Raji (cell line): ENCODE measurements around the gene CFAP65.

Experiments
- POLR2A ChIP-seq: IDR thresholded peaks from 2 replicates; pipeline ENCODE4 v1.6.1; 2011; ENCODE audit warnings: low read depth, low read length, control low read depth; ENCODE audit not compliant: insufficient read depth

CFAP65 gene

GRCh38 chr2:218982586-218983262, 58.6 kb downstream of the CFAP65 start:
- no peak for TF ChIP-seq POLR2A

DNA sequence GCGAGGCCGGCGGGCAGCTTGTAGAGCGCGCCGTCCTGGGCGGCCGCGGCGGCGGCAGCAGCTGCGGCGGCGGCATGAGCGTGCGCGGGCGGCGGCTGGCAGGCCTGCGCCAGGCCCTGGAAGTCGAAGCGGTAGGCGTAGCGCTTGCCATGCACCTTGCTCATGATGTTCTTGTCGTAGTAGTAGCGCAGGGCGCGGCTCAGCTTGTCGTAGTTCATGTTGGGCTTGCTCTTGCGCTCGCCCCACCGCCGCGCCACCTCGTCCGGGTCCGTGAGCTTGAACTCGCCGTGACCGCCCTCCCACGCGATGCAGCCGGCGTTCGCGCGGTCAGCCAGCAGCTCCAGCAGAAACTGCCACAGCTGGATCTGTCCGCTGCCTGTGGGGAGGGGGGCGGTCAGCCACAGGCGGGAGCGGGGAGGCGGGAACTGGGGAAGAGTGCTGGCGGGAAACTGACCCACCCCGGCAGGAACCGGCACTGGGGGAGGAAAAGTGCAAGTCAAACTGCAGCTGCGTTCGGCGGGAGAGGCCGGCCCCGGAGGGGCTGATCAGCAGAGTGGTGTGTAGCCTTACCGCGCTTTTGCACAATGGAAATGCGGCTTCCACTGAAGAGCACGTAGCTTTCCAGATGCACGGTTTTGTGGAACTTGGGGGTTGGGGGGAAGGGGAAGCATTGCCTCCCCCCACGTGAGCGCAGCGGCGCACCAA, 59.3 kb downstream of the CFAP65 start:
- TF ChIP-seq POLR2A: no peak

- no peak for TF ChIP-seq POLR2A
These were observed 59.9 kb downstream of the CFAP65 start for GRCh38 chr2:218981390-218981880.

DNA sequence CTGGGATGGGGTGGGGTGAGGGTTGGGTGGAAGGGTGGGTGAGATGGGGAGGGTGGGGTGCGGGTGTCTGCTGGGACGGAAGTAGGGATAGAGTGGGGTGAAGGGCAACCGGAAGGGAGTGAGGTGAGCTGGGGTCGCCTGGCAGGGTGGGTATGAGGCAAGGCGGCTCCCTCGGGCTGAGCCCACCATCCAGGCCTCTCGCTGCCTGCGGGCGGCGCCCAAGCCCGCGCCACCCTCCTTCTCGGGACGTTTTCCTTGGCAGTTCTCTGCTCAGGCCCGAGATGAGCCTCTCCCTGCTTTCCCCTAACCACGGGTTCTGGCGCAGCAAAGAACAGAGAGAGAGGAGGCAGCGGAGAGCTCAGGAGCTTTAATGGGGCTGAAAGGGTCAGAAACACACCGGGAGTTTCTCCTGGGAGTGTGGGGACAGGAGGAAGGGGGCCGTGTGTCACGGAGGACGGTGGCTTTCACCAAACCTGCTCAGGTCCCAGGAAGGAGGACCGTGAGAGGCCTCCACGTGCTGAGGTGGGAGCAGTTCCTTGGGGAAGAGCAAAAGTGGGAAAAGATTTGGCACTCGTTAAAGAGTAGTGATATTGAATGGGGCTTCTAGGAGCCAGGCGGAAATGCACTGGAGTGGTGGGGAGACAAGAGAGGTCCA, 60.5 kb downstream of the CFAP65 start:
- no peak for TF ChIP-seq POLR2A

- TF ChIP-seq POLR2A: no peak
These were observed 61.2 kb downstream of the CFAP65 start for GRCh38 chr2:218979846-218980734.

DNA sequence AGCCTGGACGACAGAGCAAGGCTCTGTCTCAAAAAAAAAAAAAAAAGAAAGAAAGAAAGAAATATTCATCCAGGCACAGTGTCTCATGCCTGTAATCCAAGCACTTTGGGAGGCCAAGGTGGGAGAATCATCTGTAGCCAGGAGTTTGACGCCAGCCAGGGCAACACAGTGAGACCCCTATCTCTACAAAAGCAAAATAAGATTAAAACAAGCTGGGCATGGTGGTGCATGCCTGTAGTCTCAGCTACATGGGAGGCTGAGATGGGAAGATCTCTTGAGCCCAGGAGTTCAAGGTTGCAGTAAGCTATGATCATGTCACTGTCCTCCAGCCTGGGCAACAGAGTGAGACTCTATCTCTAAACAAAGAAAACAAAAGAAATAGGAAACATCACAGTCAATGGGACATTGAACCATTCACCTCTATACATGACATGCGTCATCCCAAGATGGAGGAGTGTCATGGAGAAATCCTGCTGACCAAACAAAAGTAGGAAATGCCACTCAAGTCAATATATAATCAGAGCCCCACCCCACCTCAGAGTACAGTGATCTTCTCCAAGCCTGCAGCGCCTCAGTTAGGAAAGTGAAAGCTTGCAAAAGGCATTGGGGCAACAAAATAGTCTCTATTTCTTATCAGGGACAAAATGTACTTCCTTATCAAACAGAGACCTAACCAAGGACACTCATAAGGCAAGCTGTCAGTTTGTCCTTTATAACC, 66.1 kb downstream of the CFAP65 start:
- TF ChIP-seq POLR2A: no peak

- TF ChIP-seq POLR2A: no peak
These were observed 70.4 kb downstream of the CFAP65 start for GRCh38 chr2:218970894-218971293.

- no peak for TF ChIP-seq POLR2A
These were observed 77.1 kb downstream of the CFAP65 start for GRCh38 chr2:218964041-218964771.

DNA sequence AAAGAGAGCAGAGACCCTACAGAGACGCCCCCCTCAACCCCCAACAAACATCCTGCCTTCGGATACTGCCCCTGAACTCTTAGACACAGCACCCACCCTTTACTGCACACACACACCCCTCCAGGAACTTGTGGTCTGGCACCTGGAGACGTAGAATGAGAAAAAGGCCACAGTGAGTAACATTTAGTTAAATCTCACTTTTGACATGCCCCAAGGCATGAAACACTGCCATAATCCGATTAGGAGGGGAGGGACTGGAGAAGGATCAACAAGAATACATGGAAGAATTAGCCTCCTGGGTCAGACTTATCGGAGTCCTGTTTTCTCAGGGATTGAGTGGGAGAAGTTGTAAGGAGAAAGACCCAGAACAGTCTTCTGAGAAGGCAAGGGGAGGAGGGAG, 77.7 kb downstream of the CFAP65 start:
- TF ChIP-seq POLR2A: no peak

DNA sequence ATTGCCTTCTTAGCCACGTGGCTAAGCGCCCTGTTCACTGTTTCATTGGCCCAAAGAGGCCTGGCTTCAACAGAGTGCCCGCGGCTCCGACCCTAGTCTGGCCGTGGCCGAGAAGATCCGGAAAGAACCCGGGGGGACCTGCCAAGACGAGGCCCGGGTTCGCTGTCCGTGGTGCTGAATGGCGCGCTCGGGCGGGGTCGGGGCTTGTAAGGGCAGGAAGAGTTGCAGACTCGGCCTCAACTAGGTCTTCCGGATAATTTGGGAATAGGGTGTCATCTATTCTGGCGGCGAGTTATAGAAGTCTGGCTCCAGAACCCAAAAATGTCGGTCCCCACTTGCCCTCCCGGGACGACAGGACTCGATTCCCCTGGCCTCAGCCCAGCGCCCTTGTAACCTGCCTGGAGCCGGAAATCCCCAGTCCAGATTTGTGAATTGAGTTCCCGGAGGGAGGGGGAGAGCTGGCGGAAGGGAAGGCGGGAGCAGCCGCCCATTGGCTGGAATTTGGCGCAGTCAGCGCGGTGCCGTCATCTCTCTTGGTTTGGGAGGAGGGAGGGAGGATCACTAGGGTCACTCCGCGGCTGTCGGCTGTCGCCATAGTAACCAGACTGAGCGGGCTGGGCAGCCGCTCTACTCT, 78.3 kb downstream of the CFAP65 start:
- TF ChIP-seq POLR2A: no peak

DNA sequence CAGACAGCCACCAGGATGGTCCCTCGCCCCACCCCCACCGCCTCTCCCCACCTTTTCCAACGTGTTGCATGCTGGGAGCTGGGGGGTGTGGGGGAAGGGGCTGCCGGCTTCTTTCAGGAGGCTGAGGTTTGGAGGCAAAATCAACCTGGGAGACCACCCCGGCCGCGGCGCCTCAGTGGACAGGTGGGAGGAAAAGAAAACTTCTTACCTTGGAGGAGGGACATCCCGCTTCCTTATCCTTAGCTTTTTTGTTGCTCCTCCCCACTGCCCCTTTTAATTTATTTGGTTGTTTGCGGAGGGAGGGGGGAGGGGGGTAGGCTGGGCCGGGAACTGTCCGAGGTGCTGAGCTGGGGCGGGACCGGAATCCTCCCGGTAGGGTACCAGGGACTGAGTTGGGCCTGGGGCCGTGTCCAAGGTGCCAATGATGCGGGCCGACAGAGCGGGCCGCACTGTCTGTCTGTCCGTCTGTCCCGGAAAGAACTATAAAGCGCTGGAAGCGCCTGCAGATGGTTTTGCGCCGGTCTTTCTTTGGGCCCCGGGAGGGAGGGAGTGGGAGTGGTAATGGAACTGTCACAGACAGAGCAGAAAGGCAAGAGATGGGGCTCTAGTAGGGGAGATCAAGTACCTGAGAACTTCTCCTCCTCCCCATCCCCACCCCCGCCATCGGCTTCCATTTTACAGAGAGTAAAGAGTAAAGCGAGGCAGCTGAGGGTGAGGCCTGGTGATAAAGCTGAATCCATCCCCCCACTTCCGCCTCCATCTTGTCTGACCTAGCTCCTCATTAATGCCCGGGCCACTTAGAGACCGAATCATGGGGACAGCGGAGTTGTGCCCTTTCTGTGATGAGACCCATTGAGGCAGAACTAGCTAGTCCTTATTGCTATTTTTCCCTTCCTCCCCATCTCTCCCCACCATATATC, 79.4 kb downstream of the CFAP65 start:
- no peak for TF ChIP-seq POLR2A

DNA sequence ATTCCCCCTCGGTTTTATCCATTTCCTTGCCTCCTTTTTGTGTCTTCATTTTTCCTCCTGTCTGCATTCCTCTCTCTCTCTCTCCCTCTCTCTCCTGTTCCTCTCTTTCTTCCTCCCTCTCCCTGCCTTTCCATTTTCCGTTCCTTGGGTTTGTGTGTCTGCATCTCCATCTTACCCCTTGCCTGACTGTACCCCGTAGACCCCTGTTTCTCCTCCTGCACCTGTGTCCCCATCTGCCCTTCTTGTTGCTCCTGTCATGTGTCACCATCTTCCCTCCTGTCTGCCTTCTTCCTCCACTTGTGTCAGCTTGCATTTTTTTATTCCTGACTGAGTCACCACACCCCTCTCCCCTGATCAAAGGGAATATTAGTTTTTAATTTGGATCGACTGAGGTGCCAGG, 80.1 kb downstream of the CFAP65 start:
- TF ChIP-seq POLR2A: no peak

- no peak for TF ChIP-seq POLR2A
These were observed 80.8 kb downstream of the CFAP65 start for GRCh38 chr2:218960309-218961165.
